Erythroblast (primary cell): ENCODE results near the gene PMP22.

Source experiments
- GATA1 ChIP-seq: IDR thresholded peaks from 2 replicates; pipeline ENCODE4 v1.6.1; 2011; ENCODE audit warnings: low read depth, mild to moderate bottlenecking, control low read depth, low read length, moderate library complexity
- POLR2A ChIP-seq: IDR thresholded peaks from 2 replicates; pipeline ENCODE4 v1.6.1; 2011; ENCODE audit warnings: mild to moderate bottlenecking, low read length

GRCh38 chr17:15284107-15284506 is 19.0 kb upstream of the PMP22 start:
- TF ChIP-seq POLR2A (no peak), GATA1 (no peak)
